Measurements from ENCODE around the gene C19orf81.

DNA sequence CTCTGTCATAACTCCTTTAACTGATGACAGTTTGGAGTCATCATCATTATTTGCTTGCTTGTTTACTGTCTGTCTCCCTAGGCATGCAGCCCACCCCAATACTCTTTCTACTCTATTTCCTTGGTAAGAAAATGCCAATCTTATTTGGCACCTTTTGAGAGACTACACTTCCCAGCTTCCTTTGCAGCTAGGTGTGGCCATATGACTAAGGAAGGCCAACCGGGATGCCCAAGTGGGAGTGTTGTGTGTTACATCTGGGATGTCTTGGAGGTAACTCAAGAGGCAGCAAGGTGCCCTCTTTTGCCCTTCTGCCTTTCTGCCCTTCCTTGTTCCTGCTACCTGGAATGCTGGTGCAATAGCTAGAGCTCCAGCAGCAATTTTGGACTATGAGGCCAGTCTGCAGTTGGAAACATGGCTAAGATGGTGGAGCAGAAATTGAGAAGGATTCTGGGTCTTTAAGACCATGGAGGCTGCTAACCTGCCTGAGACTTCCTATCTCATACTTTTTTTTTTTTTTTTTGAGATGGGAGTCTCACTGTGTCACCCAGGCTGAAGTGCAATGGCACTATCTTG, 27.5 kb downstream of the C19orf81 start:
- TF ChIP-seq, protein P1, sequence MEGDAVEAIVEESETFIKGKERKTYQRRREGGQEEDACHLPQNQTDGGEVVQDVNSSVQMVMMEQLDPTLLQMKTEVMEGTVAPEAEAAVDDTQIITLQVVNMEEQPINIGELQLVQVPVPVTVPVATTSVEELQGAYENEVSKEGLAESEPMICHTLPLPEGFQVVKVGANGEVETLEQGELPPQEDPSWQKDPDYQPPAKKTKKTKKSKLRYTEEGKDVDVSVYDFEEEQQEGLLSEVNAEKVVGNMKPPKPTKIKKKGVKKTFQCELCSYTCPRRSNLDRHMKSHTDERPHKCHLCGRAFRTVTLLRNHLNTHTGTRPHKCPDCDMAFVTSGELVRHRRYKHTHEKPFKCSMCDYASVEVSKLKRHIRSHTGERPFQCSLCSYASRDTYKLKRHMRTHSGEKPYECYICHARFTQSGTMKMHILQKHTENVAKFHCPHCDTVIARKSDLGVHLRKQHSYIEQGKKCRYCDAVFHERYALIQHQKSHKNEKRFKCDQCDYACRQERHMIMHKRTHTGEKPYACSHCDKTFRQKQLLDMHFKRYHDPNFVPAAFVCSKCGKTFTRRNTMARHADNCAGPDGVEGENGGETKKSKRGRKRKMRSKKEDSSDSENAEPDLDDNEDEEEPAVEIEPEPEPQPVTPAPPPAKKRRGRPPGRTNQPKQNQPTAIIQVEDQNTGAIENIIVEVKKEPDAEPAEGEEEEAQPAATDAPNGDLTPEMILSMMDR (optimal IDR thresholded peaks at IDR 0.05 in 1 of 3, IDR thresholded peaks at IDR 0.05 in 1 of 3, conservative IDR thresholded peaks at IDR 0.05 in 1 of 3; ENCODE audit: extremely low read depth in 1 of 3, insufficient read depth in 2 of 3, low read length in 3 of 3) = no peak
- TF ChIP-seq EZH2 (IDR thresholded peaks at IDR 0.05; ENCODE audit: low read length) = no peak
